SK-N-SH (cell line): Measurements from ENCODE around the gene KCTD17. TPM values are rescaled to one million over a fixed set of nuclear protein-coding genes. Genes with fewer than 3 reads are reported as not detected.

ENCODE experiments used
- CTCF ChIA-PET: fragments of 300-600, 350-600 bp; formaldehyde crosslinking; extraction: SDS; loops from one replicate; lab custom pipeline; 2021; lab: Yijun Ruan, JAX
- POLR2A ChIA-PET: fragments of 350-600 bp; sonication (Branson Sonifier 250); formaldehyde crosslinking; extraction: SDS; loops from one replicate; lab custom pipeline; 2020; ENCODE audit warnings: antibody characterized with exemption, inconsistent platforms; lab: Yijun Ruan, JAX
- DNase-seq: peaks from one replicate; pipeline ENCODE4 v3.0.0; 2012
- H2AFZ ChIP-seq: fragments of 200-600 bp; sonication (generic); 2 replicates; pipeline ENCODE4 v1.8.1; 2016; ENCODE audit warnings: antibody characterized with exemption, mild to moderate bottlenecking, low read depth
- H3F3A ChIP-seq: fragments of 200-600 bp; sonication (generic); replicated peaks from 2 replicates; pipeline ENCODE3; 2016; ENCODE audit warnings: antibody characterized with exemption, mild to moderate bottlenecking; ENCODE audit not compliant: insufficient read depth
- H3K27ac ChIP-seq, 2 experiments: fragments of 200-500 bp in 1 of 2; fragments of 200-600 bp in 1 of 2; sonication (Bioruptor generic) in 1 of 2; sonication (generic), shearing (Covaris generic) in 1 of 2; 2 replicates each; pipeline versions ENCODE4 v1.5.1 to v1.6.1; 2014 to 2016; ENCODE audit warnings: low read depth in 2 of 2, inconsistent platforms in 1 of 2, low read length in 1 of 2, mild to moderate bottlenecking in 1 of 2, mixed read lengths in 1 of 2
- H3K27me3 ChIP-seq: fragments of 200-600 bp; sonication (generic), shearing (Covaris generic); 2 replicates; pipeline ENCODE4 v1.6.1; 2016; ENCODE audit warnings: mixed run types; ENCODE audit not compliant: insufficient read depth
- H3K36me3 ChIP-seq, 2 experiments: fragments of 200-500 bp in 1 of 2; fragments of 200-600 bp in 1 of 2; sonication (Bioruptor generic) in 1 of 2; sonication (generic) in 1 of 2; replicated peaks in 1 of 2; 2 replicates each; pipeline versions ENCODE3 to v1.5.1; 2014 to 2016; ENCODE audit warnings: low read length in 1 of 2, mild to moderate bottlenecking in 1 of 2; ENCODE audit not compliant: insufficient read depth in 2 of 2, control insufficient read depth in 1 of 2
- H3K4me1 ChIP-seq, 2 experiments: fragments of 200-500 bp in 1 of 2; fragments of 200-600 bp in 1 of 2; sonication (Bioruptor generic) in 1 of 2; sonication (generic), shearing (Covaris generic) in 1 of 2; 2 replicates each; pipeline versions ENCODE4 v1.5.1 to v1.6.1; 2014 to 2016; ENCODE audit warnings: low read depth in 1 of 2, low read length in 1 of 2, mixed run types in 1 of 2; ENCODE audit not compliant: insufficient read depth in 2 of 2, control insufficient read depth in 1 of 2
- H3K4me2 ChIP-seq: fragments of 200-600 bp; sonication (generic), shearing (Covaris generic); 2 replicates; pipeline ENCODE4 v1.6.1; 2017; ENCODE audit warnings: mixed run types
- H3K4me3 ChIP-seq, 2 experiments: fragments of 200-500 bp in 1 of 2; fragments of 200-600 bp in 1 of 2; sonication (Bioruptor generic) in 1 of 2; sonication (generic), shearing (Covaris generic) in 1 of 2; 2 replicates each; pipeline versions ENCODE4 v1.5.1 to v1.8.1; 2014 to 2016; ENCODE audit warnings: low read depth in 2 of 2, inconsistent platforms in 1 of 2, low read length in 1 of 2, mild to moderate bottlenecking in 1 of 2, mixed read lengths in 1 of 2, moderate library complexity in 1 of 2
- H3K79me2 ChIP-seq: fragments of 200-600 bp; sonication (generic); 2 replicates; pipeline ENCODE4 v1.8.1; 2017; ENCODE audit warnings: mild to moderate bottlenecking; ENCODE audit not compliant: insufficient read depth
- H3K9ac ChIP-seq: fragments of 200-600 bp; sonication (generic); 2 replicates; pipeline ENCODE4 v1.6.1; 2017; ENCODE audit warnings: mixed run types
- H3K9me2 ChIP-seq: fragments of 200-600 bp; sonication (generic); 2 replicates; pipeline ENCODE4 v1.6.1; 2017; ENCODE audit warnings: mixed run types
- H3K9me3 ChIP-seq: fragments of 200-600 bp; sonication (generic); 2 replicates; pipeline ENCODE4 v1.6.1; 2017; ENCODE audit warnings: mixed run types, mild to moderate bottlenecking, moderate library complexity
- H4K20me1 ChIP-seq: fragments of 200-600 bp; sonication (generic); 2 replicates; pipeline ENCODE4 v1.6.1; 2017; ENCODE audit warnings: mild to moderate bottlenecking, mixed run types; ENCODE audit not compliant: insufficient read depth
- ELF1 ChIP-seq: IDR thresholded peaks from 2 replicates; pipeline ENCODE4 v1.4.0; 2012
- EZH2phosphoT487 ChIP-seq: fragments of 200-600 bp; sonication (generic); IDR thresholded peaks from 2 replicates; pipeline ENCODE4 v1.6.1; 2017; ENCODE audit warnings: low read depth, mixed run types, mild to moderate bottlenecking, antibody characterized with exemption, moderate library complexity, borderline replicate concordance
- FOSL2 ChIP-seq: IDR thresholded peaks from 2 replicates; pipeline ENCODE4 v1.4.0; 2012; ENCODE audit warnings: low read depth, mild to moderate bottlenecking, moderate library complexity, borderline replicate concordance
- FOXM1 ChIP-seq: IDR thresholded peaks from 2 replicates; pipeline ENCODE4 v1.4.0; 2012; ENCODE audit warnings: low read depth, mild to moderate bottlenecking
- GABPA ChIP-seq: IDR thresholded peaks from 2 replicates; pipeline ENCODE4 v1.4.0; 2012; ENCODE audit warnings: low read depth, mild to moderate bottlenecking
- MAX ChIP-seq: IDR thresholded peaks from 2 replicates; pipeline ENCODE4 v1.4.0; 2012; ENCODE audit warnings: low read depth
- MEF2A ChIP-seq: IDR thresholded peaks from 2 replicates; pipeline ENCODE4 v1.4.0; 2012; ENCODE audit warnings: low read depth, borderline replicate concordance
- MXI1 ChIP-seq: IDR thresholded peaks from 2 replicates; pipeline ENCODE4 v1.6.1; 2012; ENCODE audit warnings: mild to moderate bottlenecking, low read depth, low read length, improper control_type of control experiment
- NFIC ChIP-seq: IDR thresholded peaks from 2 replicates; pipeline ENCODE4 v1.4.0; 2012; ENCODE audit warnings: borderline replicate concordance
- NRF1 ChIP-seq: IDR thresholded peaks from 2 replicates; pipeline ENCODE4 v1.6.1; 2012; ENCODE audit warnings: low read depth, mild to moderate bottlenecking, low read length
- POLR2AphosphoS5 ChIP-seq: IDR thresholded peaks from 2 replicates; pipeline ENCODE4 v1.6.1; 2012; ENCODE audit warnings: low read depth, low read length
- RAD21 ChIP-seq: IDR thresholded peaks from 2 replicates; pipeline ENCODE4 v1.6.1; 2012; ENCODE audit warnings: mild to moderate bottlenecking, low read length
- RCOR1 ChIP-seq: fragments of 150-350 bp; IDR thresholded peaks from 2 replicates; pipeline ENCODE4 v1.6.1; 2017; ENCODE audit warnings: antibody characterized with exemption, low read length
- RFX5 ChIP-seq: IDR thresholded peaks from 2 replicates; pipeline ENCODE4 v1.6.1; 2012; ENCODE audit warnings: mild to moderate bottlenecking, improper control_type of control experiment, low read length
- RXRA ChIP-seq: IDR thresholded peaks from 2 replicates; pipeline ENCODE4 v1.4.0; 2012; ENCODE audit warnings: low read depth, mild to moderate bottlenecking, borderline replicate concordance
- SIN3A ChIP-seq: IDR thresholded peaks from 2 replicates; pipeline ENCODE4 v1.6.1; 2012; ENCODE audit warnings: low read depth, mild to moderate bottlenecking, low read length, moderate library complexity, borderline replicate concordance
- SMC3 ChIP-seq: IDR thresholded peaks from 2 replicates; pipeline ENCODE4 v1.6.1; 2012; ENCODE audit warnings: low read depth, low read length, improper control_type of control experiment
- USF1 ChIP-seq: IDR thresholded peaks from 2 replicates; pipeline ENCODE4 v1.4.0; 2012; ENCODE audit warnings: low read depth, borderline replicate concordance
- USF2 ChIP-seq: fragments of 150-350 bp; IDR thresholded peaks from 2 replicates; pipeline ENCODE4 v1.6.1; 2017; ENCODE audit warnings: antibody characterized with exemption, low read length, low read depth, borderline replicate concordance
- YY1 ChIP-seq: IDR thresholded peaks from 2 replicates; pipeline ENCODE4 v1.4.0; 2012; ENCODE audit warnings: low read depth, mild to moderate bottlenecking
- WGBS: methylation state at CpG from one replicate; pipeline ENCODE4 v1.1.6; 2017; ENCODE audit warnings: low lambda C conversion rate; 5-methylcytosine and 5-hydroxymethylcytosine counted together
- polyA plus RNA-seq, 3 experiments: library from polyadenylated mRNA; depleted of rRNA; stranded (reverse); fragments of >200 nt; gene quantifications; 2 replicates each; pipeline ENCODE4 v1.2.3, GENCODE V29; 2012
- TF ChIP-seq, protein P1 (sequence below): IDR thresholded peaks from 2 replicates; pipeline ENCODE4 v1.6.1; 2012; ENCODE audit warnings: mild to moderate bottlenecking, low read depth, low read length, moderate library complexity

KCTD17 gene
- polyA plus RNA-seq, 1 of the 3 experiments (the other 2 are of a cell fraction), result 57.8 TPM

- 78% methylated on average over 2 of the region's 10 CpGs for WGBS
- Histone ChIP-seq H3K9ac (no peak overlapping the region), H3K9me3 (no peaks in the 10 kb centered on the region), H3F3A (no peaks in the 10 kb centered on the region), H4K20me1 (no peaks in the 10 kb centered on the region), H3K4me2 (no peak overlapping the region), H3K4me3 (no peak overlapping the region), H2AFZ (no peak overlapping the region), H3K27me3 (no peaks in the 10 kb centered on the region), H3K36me3 (no peaks in the 10 kb centered on the region), H3K79me2 (no peaks in the 10 kb centered on the region), H3K4me1 (no peaks in the 10 kb centered on the region), H3K9me2 (no peaks in the 10 kb centered on the region), H3K27ac (no peak overlapping the region)
- ChIA-PET POLR2A (no interaction called here), CTCF (interaction anchor here (2.8 kb wide), 1 partner anchor 9 kb away, joined by 8 read pairs; no protein-coding TSS in a partner anchor)
- no peak for DNase-seq
- TF ChIP-seq RAD21, result no peak
- TF ChIP-seq MEF2A, result no peak
- no peak for TF ChIP-seq USF2
- no peak for TF ChIP-seq NFIC
- TF ChIP-seq RFX5, result no peak
- TF ChIP-seq YY1, result no peak
- TF ChIP-seq FOXM1, result no peak
- no peak for TF ChIP-seq MAX
- no peak for TF ChIP-seq GABPA
- no peak for TF ChIP-seq RCOR1
- TF ChIP-seq POLR2AphosphoS5, result no peak
- no peak for TF ChIP-seq RXRA
- no peak for TF ChIP-seq FOSL2
- TF ChIP-seq SIN3A, result no peak
- no peak for TF ChIP-seq MXI1
Observed at GRCh38 chr22:37084385-37084784, 32.8 kb downstream of the KCTD17 start.

- CTCF ChIA-PET, result interaction anchor here (1.1 to 2.8 kb wide), 2 partner anchors 11 to 16 kb away, joined by 3 to 8 read pairs; no protein-coding TSS in a partner anchor
- no peak for DNase-seq
- Histone ChIP-seq H4K20me1 (no peaks in the 10 kb centered on the region), H3K4me2 (no peak overlapping the region), H3K36me3 (no peaks in the 10 kb centered on the region), H3K9me3 (no peaks in the 10 kb centered on the region), H3K9me2 (no peaks in the 10 kb centered on the region), H3K27ac (no peak overlapping the region), H2AFZ (no peak overlapping the region), H3K4me1 (peaks cover 0 to under 1% of the 10 kb centered on the region in 2 experiments; a peak in 1 of 4 replicates), H3K9ac (no peak overlapping the region), H3K4me3 (no peak overlapping the region), H3K79me2 (no peaks in the 10 kb centered on the region), H3K27me3 (no peaks in the 10 kb centered on the region), H3F3A (no peaks in the 10 kb centered on the region)
- POLR2A ChIA-PET, result interaction anchor here (0.5 kb wide), 1 partner anchor 68 kb away, joined by 3 read pairs; no protein-coding TSS in a partner anchor
- WGBS, result 31% methylated on average over 4 of the region's 15 CpGs
- TF ChIP-seq USF1 (no peak), SMC3 (no peak), POLR2AphosphoS5 (no peak), ELF1 (no peak), RAD21 (no peak), FOXM1 (no peak), NRF1 (no peak), EZH2phosphoT487 (no peak)
- TF ChIP-seq, protein P1, sequence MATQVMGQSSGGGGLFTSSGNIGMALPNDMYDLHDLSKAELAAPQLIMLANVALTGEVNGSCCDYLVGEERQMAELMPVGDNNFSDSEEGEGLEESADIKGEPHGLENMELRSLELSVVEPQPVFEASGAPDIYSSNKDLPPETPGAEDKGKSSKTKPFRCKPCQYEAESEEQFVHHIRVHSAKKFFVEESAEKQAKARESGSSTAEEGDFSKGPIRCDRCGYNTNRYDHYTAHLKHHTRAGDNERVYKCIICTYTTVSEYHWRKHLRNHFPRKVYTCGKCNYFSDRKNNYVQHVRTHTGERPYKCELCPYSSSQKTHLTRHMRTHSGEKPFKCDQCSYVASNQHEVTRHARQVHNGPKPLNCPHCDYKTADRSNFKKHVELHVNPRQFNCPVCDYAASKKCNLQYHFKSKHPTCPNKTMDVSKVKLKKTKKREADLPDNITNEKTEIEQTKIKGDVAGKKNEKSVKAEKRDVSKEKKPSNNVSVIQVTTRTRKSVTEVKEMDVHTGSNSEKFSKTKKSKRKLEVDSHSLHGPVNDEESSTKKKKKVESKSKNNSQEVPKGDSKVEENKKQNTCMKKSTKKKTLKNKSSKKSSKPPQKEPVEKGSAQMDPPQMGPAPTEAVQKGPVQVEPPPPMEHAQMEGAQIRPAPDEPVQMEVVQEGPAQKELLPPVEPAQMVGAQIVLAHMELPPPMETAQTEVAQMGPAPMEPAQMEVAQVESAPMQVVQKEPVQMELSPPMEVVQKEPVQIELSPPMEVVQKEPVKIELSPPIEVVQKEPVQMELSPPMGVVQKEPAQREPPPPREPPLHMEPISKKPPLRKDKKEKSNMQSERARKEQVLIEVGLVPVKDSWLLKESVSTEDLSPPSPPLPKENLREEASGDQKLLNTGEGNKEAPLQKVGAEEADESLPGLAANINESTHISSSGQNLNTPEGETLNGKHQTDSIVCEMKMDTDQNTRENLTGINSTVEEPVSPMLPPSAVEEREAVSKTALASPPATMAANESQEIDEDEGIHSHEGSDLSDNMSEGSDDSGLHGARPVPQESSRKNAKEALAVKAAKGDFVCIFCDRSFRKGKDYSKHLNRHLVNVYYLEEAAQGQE, result no peak
Observed at GRCh38 chr22:37086184-37086583, 34.6 kb downstream of the KCTD17 start.
